Stomach (tissue), 4 donors: ENCODE measurements around the gene DMXL2.

Experiments used
- CTCF ChIP-seq, 7 experiments: fragments of 450-650 bp in 4 of 7; fragments of 200-600 bp in 3 of 7; sonication (generic) in 3 of 7; IDR thresholded peaks; one replicate each; pipeline ENCODE4 v1.5.1; 2016 to 2019; ENCODE audit warnings: antibody characterized with exemption in 7 of 7, control low read depth in 2 of 7, mild to moderate bottlenecking in 1 of 7
- POLR2A ChIP-seq, 4 donors: fragments of 450-650 bp; IDR thresholded peaks; one replicate each; pipeline ENCODE4 v1.6.1; 2016; ENCODE audit warnings: antibody characterized with exemption in 4 of 4, control low read depth in 2 of 4, mild to moderate bottlenecking in 1 of 4, moderate library complexity in 1 of 4
- POLR2AphosphoS5 ChIP-seq, 3 donors: sonication (generic); formaldehyde crosslinking; IDR thresholded peaks; one replicate each; pipeline ENCODE4 v1.6.1; 2016; ENCODE audit warnings: antibody characterized with exemption in 3 of 3

GRCh38 chr15:51483520-51483919, 139.1 kb downstream of the DMXL2 start:
- TF ChIP-seq CTCF (IDR thresholded peaks at IDR 0.05) (no peak), POLR2AphosphoS5 (IDR thresholded peaks at IDR 0.05) (no peak), POLR2A (IDR thresholded peaks at IDR 0.05) (no peak)
